Ovary (tissue), 3 donors: Measurements from ENCODE around the gene OBSCN.

ENCODE experiments used
- CTCF ChIP-seq, 3 donors: fragments of 450-650 bp in 2 of 3; fragments of 200-600 bp in 1 of 3; IDR thresholded peaks; one replicate each; pipeline versions ENCODE4 v1.5.1 to v1.8.0; 2016 to 2022; ENCODE audit warnings: antibody characterized with exemption in 3 of 3, mild to moderate bottlenecking in 1 of 3
- POLR2A ChIP-seq: fragments of 450-650 bp; IDR thresholded peaks from one replicate; pipeline ENCODE4 v1.6.1; 2017; ENCODE audit warnings: antibody characterized with exemption, mild to moderate bottlenecking, moderate library complexity
- donor health status: DM: no; HTN: no; CAD: no.

- TF ChIP-seq CTCF (IDR thresholded peaks at IDR 0.05) (no peak), POLR2A (no peak)
These were observed 97.9 kb downstream of the OBSCN start for GRCh38 chr1:228305721-228306152.
